NCI-H460 (cell line): ENCODE measurements around the gene UBL4A. TPM values are rescaled to one million over a fixed set of nuclear protein-coding genes. Genes with fewer than 3 reads are reported as not detected.
"Not testable (repeated sequence)": the region's sequence is repeated elsewhere in the genome, so short reads cannot be mapped to it uniquely, and the experiment has no call there.

Experiments used
- DNase-seq: peaks from one replicate; pipeline ENCODE4 v3.0.0-alpha.2; 2016; ENCODE audit warnings: low read depth; ENCODE audit errors: extremely low read depth
- total RNA-seq: library from RNA; depleted of rRNA; stranded (reverse); fragments of >200 nt; shearing (Covaris generic); gene quantifications from 2 replicates; pipeline ENCODE4 v1.2.3, GENCODE V29; 2014

The UBL4A gene
- total RNA-seq, 1 experiment from 2014 or later = 93.2 TPM

DNA sequence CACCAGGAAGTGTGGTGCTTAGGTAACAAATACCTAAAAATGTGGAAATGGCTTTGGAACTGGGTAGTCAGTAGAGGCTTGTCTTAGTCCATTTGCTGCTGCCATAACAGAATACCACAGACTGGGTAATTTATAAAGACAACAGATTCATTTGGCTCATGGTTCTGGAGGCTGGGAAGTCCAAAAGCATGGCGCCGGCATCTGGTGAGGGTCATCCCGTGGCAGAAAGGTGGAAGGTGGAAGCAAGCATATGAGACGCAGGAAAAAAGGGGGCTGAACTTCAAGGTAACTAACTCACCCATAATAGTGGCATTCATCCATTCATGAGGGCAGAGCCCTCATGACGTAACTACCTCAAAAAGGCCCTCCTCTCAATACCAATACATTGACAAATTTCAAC is 23.0 kb upstream of the UBL4A start:
- no peak for DNase-seq

DNA sequence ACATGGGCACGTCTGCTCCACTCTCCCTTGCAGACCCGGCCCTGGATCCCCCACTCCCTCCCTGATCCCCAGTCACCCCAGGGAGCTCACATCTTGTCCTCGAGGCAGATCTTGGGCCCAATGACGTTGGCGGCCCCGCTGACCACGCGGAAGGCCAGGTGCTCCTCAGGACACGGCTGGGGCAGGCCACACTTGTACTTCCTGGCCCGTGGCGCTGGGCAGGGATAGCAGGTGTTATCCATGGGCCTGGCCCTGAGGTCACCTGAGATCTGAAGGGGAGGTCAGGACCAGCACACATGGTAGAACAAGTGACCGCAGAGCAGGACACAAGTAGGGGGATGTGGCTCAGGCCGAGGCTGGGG is 21.9 kb upstream of the UBL4A start:
- DNase-seq = no peak

DNA sequence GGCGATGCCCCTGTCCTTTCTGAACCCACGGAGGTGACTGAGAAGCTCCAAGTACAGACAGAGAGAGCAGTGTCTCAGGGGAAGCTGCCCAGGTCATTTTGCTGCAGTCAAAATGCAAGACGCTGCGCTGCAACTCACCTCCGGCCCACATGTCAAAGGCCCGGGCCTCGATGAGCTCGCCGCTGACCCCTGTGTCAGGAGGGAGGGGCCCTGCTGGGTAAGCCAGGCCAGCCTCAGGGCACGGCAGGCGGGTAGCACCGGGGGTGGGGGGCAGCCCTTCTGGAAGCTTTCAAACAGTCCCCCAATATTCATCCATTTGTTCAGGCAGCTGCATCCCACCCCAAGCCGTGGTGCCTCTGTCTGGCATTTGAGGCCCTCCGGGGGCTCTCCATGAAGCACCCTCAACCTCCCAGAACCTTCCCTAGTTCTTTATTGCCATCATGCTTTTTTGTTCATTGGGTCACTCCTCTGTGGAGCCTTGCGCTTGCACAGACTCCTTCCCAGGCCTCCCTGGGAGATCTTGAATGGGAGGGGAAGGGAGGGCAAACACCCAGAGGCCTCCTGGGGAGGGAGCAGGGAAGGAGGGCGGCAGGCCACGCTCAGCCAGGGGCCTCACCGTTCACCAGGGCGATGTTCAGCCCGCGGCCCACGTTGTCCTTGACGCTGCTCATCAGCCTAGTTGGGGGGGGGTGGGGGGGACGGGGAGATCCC is 21.4 kb upstream of the UBL4A start:
- no peak for DNase-seq

DNA sequence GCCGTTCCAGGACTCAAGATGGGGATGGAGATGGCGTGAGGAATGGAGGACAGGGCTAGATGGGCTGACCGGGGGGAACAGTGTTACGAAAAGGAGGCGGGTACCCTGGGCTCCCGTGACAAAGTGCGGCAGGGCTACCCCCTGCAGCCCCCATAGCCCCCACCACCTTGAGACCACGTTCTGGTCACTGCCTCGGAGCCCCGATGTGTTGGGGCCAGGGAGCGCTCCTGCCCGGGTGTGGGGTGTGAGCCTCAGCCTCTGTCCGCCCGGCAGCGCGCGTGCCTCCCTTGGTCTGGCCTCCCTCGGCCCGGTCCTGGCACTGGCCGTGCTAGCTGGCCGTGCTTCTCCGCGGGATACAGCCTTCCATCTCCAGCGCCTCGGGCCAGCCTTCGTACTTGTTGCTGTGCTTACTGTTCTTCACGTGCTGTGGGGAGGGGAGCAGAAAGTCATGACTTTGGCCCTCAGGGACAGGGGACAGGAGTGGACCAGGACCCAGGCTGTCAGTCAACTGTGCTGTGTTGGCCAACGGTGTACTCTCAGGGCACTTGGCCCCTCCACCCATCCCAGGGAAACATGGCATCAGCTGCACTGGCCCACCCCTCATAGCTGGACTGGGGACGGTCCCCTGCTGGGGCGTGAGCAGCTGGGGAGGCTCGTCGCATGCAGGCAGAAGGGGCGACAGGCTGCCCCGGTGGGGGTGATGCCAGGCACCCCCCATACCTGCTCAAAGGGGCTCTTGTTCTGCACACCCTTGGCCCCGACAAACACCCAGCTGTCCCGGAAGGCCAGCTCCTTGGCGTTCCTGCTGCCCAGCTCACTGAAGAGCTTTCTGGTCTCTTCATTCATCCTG is 20.3 kb upstream of the UBL4A start:
- no peak for DNase-seq

DNA sequence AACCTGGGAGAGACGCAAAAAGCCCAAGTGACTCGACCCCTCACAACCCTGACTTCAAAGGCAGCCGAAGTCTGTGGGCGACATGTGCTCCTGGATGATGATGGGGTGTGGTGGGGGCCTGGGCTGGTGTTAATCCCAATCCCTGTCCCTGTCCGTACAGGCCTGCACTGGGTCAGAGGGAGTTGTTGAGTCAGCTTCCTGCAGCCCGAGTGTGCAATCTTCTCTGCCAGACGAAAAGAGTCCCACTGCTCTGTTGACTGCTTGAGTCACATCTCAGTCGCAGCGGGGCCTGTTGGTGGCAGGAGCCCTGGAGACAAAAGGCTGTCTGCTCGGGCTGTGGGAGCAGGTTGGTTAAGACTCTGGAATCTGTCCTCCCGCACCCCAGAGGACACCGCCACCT is 19.3 kb upstream of the UBL4A start:
- no peak for DNase-seq

DNA sequence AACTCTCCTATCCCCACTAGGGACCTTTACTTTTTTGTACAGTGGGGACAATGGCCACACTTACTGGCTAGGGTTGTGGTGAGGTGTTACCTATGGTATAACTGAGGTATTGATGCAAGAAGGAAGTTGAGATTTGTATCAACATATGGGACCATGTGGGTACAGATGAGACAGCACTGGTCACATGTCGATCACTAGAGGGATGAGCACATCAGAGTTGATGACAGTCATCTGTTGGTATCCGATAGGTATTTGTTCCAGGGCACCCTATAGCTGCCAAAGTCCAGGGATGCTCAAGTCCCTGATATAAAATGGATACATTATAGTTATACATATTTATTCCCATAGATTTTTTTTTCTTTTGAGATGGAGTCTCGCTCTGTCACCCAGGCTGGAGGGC is 16.6 kb upstream of the UBL4A start:
- no peak for DNase-seq

DNA sequence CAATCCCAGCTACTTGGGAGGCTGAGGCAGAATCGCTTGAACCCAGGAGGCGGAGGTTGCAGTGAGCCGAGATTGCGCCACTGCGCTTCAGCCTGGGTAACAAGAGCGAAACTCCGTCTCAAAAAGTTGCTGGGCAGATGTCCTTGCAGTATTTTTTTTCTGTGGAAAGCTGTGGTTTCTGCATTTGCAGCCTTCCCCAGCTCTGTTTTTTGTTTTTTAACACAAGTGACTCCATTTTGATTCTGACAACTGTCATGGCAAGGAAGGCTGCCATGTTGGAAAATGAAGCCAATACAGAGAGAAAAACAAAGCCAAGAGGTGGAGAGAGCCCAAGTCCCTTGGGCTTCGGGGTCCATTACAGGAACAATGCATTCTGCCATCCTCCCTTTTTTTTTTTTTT is 15.7 kb upstream of the UBL4A start:
- no peak for DNase-seq

DNA sequence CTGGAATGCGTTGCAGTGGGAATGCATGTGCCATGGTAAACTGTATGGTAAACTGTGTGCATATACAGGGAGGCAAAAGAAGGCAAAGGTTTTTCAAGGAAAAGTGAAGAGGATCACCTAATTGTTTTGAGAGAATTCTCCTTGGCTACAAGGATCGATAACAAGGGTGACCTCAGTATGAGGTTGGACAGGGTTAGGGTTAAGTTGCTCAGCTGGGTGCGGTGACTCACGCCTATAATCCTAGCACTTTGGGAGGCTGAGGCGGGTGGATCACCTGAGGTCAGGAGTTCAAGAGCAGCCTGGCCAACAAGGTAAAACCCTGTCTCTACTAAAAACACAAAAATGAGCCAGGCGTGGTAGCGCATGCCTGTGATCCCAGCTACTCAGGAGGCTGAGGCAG is 15.0 kb upstream of the UBL4A start:
- not testable (repeated sequence) for DNase-seq

DNA sequence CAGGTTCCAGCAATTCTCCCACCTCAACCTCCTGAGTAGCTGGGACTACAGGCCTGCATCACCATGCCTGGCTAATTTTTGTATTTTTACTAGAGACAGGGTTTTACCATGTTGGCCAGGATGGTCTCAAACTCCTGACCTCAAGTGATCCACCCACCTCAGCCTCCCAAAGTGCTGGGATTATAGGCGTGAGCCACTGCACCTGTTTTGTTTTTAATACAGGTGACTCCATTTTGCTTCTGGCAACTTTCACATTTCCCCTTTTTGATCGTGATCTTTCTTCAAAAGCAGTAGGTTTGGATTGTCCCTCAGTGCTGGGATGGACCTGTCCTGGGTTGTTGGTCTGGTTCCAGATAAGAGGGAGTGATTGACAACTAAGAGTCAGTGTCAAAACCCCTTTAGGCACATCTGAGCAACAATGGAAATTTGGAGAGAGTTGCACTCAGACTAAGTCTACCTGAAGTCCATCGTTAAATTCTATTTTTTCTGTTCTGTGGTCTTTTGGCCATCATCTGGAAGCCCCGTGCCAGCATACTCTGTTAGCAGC is 10.2 kb upstream of the UBL4A start:
- not testable (repeated sequence) for DNase-seq

DNA sequence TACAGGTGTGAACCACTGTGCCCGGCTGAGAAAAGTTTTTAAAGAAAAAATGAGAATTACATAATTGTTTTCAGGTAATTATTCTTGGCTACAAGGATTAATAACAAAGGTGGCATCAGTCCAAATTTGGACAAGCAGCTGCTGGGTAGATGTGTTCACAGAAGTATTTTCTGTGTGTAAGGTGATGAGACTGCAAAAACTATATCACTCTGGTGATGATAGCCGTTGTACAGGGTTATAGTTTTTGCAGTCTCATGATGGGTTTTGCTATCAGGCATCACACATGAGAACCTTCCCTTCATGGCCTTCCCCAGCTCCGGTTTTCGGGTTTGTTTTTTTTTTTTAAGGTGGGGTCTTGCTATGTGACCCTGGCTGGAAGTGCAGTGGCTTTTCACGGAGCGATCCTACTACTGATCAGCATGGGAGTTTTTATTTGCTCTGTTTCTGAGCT is 9.1 kb upstream of the UBL4A start:
- DNase-seq = no peak

DNA sequence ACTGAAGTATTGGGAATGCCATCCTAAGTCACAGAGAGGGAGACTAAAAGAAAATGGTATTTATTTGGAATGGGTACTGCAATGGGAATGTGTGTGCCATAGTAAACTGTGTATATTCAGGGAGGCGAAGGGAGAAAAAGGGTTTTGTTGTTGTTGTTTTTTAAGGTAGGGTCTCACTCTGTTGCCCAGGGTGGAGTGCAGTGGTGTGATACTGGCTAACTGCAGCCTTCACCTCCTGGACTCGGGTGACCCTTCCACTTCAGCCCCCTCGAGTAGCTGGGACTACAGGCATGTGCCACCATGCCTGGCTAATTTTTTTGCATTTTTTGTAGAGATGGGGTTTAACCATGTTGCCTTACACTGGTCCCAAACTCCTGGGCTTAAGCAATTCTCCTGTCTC is 8.3 kb upstream of the UBL4A start:
- DNase-seq = no peak

DNA sequence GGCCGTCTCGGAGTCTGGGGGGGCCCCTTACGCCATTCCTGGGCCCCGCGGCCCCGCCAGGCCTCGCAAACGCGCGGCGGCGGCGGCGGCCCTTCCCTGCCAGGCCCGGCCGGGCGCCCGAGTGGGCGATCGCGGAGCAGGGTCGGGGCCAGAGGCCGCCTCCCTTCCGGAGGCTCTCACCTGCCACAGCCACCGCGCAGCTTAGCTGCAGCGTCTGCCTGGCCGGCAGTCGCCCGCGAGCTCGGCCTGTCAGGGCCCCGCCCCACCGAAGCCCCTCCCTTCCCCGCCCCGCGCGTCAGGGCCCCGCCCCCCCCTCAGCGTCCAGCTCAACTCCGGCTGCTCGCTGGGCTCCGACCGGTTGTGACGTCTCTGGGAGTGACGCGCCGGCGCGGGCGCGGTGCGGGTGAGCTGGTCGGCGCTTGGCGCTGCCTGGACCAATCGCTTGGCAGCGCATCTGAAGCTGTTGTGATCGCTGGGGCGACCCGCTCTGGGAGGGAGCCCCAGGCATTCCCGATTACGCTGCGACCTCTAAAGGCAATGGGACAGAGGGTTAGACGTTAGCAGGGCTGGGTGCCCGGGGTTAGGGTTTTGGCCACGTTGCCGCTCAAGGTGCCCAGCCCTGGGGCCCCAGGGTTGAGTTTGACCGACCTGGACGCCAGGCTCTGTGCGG is 4.1 kb upstream of the UBL4A start, which contains the start of gene SLC10A3:
Gene SLC10A3, minus strand, starts transcription at position 216 of the 670 bp plus-strand sequence. CDS start 1,689 bp downstream, outside the sequence.
- DNase-seq = peak; percentile 94

DNA sequence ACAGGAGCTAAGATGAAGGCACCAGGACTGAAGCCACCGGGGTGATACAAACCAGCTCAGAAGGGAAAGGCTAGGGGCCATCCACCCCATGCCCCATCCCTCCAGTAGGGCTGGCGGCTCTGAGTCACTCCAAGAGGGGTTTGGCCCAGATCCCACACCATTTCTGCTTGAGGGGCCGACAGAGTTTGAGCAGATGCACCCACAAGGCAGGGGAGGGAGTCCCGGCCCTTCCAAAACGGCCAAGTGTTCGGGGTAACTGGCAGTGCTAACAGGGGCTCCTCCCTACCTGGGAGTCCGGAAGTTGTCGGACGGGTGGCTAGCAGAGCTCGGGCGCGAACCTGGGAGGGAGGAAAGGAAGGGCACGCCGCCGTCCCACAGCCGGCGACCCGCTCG is 3.6 kb upstream of the UBL4A start:
- no peak for DNase-seq

DNA sequence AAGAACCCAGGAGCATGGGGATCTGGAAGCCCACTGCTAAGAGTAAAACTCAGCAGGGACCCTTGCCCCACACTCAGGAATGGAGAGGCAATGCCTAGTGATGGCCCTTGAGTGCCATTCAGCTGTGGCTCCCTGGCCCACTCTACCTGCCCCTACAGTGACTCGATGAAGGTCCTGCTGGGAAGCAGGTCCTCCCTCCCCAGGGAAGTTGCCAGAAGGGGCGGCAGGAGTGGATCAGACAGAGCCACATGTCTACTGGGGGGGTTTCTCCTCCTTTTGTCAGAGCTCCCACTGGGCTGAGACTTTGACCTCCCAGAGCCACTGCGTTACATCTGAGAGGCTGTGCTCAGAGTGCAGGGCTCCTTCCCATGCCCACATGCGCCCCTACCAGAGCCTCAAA is 2.8 kb upstream of the UBL4A start:
- DNase-seq = no peak

DNA sequence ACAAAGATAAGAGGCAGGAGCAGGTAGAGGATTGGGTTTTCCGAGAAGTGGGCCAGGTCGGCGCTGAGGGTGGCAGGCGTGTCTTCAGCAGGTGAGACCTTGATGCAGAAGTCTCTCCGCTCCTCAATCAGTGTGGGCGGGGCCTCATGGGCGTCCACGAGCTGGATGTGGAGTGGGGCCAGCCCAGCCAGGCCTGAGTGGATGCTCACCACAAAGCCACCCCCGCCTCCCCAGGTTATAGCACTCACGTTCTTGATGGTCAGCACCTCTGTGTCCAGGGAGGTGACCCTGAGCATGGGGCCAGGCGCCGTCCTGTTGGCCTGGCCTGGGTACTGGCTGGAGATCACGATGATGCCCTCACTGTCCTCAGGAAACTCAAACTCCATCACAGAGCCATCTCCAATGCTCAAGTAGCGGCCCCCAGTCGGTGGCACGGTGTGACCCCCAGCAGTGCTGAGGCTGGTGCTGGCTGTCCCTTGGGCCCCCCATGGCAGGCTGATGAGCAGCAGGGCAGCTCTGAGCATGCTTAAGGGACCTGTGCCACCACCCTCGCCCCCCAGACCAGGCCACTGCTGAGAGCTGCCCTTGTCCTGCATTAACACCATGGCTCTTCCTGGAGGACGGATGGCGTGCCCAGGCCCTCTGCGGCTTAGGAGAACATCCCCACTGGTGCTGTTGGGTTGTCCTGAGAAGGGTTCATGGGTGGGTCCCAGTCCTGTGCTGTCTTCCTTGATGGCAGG is 2.1 kb upstream of the UBL4A start:
- no peak for DNase-seq

DNA sequence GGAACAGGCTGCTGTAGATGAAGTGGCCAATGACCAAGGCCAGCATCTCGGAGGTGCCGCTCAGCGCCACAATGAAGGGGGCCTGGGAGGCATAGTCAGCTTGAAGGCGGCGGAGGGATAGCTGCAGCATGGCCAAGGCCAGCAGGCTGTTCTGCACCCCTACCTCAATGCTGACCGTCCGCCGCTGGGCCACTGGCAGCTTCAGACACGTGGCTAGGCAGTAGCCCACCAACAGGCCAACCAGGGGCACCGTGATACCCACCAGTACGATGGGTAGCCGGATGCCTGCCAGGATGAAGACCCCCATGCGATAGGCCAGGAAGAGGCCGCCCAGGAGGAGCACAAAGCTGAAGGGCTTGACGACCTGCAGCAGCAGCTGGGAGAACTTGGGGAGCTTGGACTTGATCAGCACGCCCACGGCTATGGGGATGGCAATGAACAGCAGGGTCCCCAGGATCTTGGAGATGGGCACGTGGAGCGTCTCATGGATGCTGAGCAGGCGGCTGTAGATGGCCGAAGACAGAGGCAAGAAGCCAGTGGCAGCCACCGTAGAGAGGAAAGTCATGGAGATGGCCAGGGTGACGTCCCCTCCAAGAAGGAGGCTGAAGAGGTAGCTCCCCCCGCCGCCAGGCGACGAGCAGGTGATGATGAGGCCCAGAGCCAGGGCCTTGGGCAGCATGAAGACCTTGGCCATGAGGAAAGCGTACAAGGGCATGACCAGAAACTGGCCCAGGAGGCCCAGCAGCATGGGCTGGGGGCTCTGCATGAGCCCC is 1.3 kb upstream of the UBL4A start:
- DNase-seq = no peak

DNA sequence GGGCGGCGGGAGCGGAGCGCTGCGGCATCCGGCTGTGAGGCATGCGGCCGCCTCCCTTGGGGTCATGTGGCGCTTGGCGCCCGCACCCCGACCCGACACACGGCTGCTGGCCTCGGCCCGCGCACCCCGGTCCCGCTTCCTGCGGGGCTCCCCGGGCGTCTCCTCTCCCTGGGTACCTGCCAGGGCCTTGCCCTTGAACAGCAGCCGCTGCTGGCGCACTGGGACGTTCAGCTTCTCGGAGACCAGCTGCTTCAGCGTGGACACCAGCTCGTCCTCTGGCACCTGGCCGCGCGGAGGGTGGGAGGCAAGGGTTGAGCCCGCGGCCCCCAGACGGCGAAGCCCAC is 391 bp downstream of the UBL4A start:
- DNase-seq = no peak

DNA sequence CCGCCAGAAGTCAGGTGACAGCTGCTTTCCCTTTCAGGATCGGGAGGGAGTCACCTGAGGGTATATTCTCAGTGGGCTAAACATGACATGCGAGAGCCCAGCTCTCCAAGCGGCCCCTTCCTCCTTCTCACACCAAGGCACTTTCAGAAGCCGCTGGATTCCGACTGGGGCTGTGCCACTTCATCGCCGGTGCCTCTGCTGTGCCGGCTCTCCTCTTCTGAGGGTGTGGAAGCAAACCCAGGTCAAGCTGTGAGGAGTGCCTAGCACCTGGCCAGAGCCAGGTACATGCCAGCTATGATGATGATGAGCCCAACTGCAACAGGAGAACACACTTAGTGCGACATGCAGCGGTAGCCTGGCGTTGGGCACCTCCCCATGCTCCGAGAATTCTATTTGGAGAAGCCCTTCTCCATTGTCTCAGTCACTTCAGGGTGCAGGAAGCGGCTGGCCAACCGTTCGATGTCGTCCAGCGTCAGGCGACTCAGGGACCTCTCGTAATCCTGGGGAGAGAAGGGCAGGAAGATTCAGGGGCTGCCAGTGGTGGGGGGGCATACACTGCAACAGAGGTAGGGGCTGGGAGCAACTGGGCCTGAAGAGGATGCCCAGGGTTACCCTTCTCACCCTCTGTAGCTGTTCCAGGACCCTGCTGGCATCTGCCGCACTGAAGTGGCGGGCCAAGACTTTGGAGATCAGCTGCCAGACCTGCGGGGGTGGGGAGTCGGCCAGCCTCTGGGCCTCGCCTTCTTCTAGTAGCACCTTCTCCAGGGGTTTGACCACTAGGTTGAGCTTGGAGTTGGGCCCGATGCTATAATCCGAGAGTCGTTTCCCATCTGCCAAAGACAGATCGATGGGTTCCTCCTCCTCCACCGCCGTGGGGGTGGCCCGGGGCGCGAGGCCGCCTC is 1.0 kb downstream of the UBL4A start:
- DNase-seq = no peak
